ENCODE measurements around the gene TERT.
A peak's percentile ranks its signal among the peaks of the same experiment; 100 is the strongest.

TERT gene

DNA sequence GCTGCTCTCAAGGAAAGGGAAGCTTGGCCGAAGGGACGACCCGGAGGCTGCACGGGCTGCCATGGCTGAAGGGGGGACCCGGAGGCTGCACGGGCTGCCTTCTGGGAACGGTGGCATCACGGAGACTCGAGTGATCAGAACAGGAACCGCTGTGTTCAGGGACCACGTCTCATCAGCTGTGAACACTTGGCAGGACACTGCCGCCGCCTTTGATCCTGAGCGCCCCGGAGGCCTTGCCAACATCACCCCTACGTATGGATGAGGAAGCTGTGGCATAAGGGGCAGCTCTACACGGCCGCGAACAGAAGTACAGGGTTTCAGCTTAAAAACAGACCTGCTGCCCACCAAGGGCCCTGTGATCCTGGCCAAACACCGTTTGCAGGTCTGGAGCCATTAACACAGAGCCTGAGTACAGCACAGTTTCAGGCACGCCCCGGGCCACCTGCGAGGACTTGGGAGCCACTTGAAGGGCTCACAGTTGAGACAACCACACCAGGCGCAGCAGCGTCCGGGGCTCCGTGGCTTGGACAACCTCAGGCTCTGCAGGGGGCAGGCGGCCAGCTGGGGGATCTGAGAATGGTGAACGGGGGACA lies 23.9 kb upstream of the TERT start:
- DNase-seq (ENCODE audit: low spot score), result no peak

DNA sequence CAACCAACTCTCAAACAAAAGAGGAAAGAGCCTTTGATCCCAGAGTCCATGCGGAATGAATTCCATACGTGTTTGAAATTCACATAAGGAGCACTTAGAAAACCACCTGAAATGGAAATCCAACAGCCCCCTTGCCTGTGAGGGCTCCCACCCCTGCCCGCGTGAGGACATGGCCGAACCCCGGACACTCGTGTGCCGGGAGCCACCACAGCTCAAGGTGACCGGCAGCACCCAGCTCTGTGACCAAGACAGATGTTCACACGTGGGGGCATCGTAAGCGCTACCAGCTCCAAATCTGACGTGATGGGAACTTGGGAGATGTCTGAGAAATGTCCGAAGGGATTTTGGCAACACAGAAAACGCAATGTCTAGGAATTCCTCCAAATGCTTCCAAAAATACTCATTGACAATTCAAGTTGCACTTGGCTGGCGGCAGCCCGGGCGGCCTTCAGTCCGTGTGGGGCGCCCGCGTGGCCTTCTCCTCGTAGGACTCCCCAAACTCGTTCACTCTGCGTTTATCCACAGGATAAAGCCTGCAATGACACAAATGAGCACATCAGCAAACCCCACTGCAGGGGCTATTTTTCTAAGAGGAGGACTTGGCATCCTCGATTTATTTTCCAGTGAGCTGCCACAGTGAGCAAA lies 23.2 kb upstream of the TERT start:
- DNase-seq (ENCODE audit: low spot score), result no peak

DNA sequence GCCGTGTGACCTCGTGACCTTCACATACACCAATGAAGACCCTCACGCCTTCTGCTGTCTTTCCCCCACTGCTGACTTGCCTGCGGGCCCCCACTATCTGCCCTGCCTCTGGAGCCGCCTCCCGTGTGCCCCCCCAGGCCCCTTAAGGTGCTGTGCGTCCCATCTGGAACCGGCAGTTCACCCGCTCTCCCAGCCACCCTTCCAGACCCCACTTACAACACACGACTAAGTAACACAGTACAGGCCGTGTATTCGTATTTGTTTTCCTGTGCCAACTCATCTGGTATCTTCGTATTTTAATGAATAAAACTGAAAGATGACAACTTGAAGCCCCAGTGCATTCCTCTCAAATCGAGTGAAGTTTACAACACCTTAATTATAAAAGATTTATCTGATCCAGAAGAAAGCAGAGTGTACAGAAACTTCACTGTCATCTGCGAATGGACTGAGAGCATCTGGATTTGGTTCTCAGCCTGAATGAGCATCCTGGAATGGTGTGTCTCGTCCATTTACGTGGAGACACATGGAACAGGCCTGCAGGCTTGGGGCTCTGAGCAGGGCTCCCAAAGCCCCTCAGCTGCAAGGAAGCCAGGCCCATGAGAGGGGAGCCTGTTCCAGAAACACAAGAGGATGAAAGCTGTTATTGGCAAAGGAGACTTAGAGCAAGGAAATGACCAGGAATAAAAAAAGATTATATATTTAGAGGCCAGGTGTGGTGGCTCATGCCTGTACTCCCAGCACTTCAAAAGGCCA lies 21.9 kb upstream of the TERT start:
- DNase-seq (ENCODE audit: low spot score), result no peak

DNA sequence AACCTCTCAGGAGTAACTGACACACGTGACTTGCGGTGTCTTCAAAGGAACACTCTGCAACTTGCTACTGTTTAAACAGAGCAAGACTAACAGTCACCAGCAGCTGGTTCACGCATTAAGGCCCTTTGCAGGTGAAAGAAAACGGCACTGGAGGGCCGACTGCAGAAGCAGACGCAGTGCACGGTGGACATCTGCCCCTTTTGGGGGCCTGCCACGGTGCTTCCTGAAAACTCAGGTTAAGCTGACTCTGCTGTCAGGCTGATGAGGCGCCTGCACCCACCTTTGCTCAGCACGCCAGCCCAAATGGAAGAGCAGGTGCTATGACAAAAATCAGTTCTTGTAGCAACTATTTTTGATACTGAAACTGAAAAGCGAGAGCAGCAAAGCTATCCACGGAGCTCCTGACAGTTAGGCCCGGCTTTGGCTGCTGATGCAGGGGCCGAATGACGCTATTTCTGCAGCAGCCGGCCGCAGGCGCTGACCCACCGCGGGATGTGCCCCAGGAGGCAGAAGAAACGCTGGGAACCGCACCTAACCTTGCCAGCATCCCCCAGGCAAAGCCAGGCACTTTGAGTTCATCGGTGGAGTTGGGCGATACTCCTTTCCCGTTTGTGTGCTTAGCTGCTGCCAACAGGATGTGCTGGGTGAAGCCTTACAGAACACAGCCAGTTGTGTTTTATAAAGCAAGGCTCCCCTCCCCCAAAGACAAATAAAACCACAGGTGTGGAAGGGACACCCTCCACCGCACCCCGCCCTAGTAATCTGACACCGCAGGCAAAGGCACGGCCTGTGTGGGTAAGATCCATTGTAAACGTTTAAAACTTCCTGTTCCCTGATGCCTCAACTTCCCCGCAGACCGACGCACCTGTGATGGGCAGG lies 21.1 kb upstream of the TERT start:
- DNase-seq (ENCODE audit: low spot score), result peak; percentile 57

DNA sequence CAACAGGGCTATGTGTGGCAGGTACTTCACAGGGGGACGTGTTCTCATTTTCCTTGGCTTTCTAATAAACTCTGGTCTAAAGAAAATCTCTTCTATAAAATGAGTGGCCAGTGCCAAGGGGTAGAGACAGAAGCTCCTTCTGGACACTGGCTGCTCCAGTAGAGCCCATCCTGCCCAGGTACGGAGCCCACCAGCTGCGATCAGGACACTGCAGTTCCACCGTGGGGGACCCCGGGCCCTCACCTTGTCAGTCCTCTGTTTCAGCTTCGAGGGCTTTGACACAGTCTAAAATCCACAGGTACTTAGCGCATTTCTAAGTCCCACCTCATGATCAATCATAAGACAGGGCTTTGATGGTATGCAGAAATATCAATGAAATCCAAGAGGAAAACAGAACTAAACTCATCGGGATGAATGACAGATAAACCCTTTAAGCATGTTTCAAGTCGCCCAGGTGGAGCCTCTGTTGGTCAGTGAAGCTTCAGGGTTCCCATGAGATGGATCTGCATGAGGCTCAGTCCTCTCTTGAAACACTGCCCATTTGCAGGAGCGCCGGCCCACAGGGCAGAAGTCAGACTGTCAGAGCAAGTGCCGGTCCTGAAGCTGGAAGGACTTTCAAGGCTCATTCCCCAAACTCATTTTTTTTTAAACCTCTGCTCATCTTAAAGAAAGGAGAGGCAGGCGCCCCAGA lies 20.3 kb upstream of the TERT start:
- no peak for DNase-seq (ENCODE audit: low spot score)

DNA sequence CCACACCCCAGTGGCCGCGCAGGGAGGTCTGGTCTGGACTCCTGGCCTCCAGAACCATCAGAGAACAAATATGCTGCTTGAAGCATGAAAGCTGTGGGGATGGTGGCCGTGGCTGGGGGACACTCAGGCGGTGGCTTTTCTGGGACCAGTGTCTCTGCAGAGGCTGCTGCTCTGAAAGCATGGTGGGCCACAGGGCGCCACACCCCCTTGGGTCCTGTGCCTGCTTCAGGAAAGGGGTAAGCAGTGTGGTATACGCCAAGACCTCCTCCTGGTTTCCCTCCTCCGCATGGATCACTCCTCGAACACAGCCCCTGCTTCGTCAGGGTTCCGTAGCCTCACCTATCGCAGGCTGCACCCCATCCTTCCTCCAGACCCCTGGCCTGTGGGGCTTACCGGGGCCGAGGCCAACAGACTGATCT lies 19.7 kb upstream of the TERT start:
- no peak for DNase-seq (ENCODE audit: low spot score)

DNA sequence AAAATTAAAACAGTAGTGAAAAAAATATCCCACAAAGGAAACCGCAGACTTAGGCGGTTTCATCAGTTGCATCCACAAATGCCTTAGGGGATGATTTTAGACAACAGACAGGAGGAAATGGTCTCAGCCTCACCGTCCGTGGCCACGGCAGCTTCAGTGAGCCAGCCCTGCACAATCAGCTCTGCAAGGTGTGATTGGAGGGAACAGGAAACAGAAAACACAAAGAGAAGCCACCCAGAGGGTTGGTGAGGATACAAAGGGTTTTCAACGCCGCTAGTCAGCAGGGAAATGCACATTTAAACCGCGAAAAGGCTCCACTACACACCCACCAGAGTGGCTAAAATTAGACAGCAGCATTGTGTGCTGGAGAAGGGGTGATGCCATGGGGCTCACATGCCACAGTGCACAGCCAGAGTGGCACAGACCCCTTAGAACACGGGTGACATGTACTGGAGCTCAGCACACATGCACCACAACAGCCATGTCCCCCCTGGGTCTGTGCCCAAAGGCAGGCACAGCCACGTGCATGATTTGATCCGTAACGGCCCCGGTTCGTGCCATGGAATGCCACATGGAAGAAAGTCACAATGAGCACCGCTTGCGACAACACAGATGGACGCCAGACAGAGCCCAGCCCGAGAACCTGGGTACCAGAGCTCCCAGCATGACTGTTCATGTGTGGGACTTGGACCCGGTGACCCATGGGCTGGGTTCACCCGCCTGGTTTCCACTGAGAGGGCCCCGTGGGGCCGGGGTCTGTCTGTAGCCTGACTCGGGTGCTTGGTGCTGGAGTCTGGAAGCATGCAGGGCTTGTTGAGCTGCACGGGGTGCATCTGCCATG lies 18.3 kb upstream of the TERT start:
- DNase-seq (ENCODE audit: low spot score), result peak; percentile 52

DNA sequence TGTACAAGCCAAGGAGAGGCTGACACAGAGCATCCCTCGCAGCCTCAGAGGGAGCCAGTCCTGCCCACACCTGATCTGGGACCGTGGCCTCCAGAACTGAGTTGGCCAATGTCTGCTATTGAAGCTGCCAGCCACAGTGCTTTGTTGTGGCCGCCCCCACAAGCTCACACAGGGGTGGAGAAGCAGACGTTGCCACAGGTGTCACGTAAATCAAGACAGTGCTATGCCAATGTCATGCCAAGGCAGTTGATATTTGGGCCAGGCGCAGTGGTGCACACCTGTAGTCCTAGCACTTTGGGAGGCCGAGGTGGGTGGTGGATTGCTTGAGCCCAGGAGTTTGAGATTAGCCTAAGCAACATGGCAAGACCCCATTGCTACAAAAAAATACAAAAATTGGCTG lies 17.3 kb upstream of the TERT start:
- peak; percentile 31 for DNase-seq (ENCODE audit: low spot score)

DNA sequence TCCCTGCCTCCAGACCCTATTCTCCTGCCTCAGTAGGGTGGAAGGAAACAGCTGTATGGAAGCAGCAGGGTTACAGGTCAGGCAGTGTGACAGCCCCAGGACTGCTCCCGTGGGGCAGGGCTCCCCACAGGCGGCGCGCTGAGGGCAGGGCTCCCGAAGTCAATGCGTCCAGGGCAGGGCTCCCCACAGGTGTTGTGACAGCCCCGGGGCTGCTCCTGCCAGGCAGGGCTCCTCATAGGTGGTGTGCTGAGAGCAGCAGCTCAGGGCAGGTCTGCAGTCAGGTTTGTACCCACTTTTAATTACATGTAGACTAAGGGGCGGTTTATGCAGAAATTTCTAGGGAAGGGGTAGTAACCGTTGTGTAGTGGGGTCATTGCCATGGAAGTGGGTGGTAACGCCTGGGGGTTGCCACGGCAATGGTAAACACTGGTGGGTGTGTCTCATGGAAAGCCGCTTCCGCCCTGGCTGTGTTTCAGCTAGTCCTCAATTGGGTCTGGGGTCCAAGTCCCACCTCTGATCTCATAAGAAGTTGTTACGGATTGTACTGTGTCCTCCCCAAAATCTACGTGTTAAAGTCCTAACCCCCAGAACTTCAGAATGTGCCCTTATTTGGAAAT lies 16.7 kb upstream of the TERT start:
- no peak for DNase-seq (ENCODE audit: low spot score)

DNA sequence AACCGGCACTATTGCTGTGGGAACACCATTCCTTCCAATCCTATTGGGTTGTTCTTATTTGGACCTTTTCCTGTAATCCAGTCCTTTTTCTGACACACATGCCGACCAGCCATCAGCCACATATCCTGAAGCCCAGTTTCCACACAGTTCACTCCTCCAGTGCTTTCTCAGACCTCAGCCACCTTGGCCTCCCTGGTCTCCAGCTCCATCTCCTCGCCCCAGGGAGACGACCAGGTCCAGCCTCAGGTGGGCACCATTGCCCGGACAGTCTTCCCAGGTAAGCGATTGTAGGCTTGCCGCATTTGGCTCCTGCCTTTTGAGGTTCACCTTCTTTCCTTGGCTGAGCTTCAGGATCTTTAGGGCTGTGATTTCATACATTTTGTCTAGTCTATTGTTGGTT lies 15.2 kb upstream of the TERT start:
- DNase-seq (ENCODE audit: low spot score), result no peak

DNA sequence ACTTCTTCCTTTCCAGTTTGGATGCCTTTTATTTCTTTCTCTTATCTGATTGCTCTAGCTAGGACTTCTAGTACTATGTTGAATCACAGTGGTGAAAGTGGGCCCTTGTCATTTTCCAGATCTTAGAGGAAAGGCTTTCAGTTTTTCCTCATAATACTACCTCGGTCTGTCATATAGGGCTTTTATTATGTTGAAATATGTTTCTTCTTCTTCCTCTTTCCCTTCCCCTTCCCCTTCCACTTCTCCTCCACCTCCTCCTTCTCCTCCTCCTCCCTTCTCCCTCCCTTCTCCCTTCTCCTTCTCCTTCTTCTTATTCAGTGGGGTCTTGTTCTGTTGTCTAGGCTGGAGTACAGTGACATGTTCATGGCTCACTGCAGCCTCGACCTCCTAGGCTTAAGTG lies 9.2 kb upstream of the TERT start:
- DNase-seq (ENCODE audit: low spot score), result no peak

DNA sequence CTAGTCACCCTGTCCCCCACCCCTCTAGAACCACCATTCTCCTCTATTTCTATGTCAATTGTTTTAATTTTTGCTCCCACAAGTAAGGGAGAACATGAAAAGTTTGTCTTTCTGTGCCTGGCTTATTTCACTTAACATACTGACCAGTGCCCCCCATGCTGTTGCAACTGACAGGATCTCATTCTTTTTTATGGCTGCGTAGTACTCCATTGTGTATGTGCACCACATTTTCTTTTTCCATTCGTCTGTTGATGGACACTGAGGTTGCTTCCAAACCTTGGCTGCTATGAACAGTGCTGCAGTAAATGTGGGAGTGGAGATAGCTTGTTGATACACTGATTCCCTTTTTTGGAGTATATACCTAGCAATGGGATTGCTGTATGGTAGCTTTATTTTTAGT lies 7.4 kb upstream of the TERT start:
- DNase-seq (ENCODE audit: low spot score), result no peak

DNA sequence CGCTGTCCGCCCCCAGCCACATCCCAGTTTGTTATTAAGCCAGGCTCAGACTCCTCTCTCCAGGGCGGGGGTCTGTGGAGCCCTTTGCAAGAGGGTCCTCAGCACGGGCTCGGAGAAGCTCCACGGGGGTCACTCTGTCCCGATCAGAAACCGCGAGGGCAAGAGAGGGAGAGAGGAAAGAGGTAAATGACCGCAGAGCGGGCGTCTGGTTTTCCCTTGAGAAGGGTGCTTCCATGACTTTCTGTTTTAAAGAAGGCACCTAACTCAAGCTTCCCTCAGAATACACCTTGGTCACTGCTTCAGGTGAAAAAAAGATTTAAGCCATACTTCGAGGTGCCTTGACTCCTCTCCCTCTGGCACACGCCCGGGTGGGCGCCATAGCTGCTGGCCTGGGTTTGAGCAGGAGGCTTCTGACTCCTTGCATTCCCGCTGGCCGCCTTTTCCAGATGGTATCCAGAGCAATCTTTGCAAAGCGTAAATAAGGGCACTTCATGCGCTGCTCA lies 5.8 kb upstream of the TERT start:
- no peak for DNase-seq (ENCODE audit: low spot score)

DNA sequence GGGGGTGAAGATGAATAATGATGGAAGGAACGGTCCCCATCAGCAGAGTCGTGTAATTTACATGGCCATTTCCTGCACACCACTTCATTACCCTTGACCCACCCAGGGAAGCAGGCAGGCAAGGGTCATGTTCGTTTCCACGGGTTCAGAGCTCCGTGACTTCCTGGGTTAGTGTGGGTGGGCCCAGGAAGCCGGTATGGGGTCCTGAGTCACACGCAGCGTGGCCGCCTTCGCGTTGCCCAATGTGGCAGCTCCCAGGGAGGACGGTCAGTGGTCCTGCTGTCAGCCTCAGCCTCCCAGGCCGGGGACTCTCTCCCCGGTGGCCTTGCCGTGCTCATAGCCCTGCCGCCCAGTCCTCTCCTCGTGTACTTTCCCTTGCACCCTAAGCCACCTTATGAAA lies 5.1 kb upstream of the TERT start:
- DNase-seq (ENCODE audit: low spot score), result no peak

DNA sequence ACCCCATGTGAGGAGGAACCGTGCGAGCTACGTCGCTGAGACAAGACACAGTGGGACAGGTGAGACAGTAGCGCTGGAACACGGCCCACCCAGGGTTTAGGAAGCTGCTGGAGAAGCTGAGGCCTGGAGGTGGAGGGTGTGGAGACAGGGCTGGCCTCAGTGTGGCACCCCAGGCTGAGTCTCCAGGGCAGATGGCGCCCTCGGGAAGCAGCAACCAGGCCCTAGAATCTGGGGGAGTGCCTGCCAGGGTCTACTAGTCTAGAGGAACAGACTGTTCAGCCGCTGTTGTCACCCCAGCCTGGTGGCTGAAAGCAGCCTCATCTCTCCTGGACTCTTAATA lies 4.6 kb upstream of the TERT start:
- no peak for DNase-seq (ENCODE audit: low spot score)

DNA sequence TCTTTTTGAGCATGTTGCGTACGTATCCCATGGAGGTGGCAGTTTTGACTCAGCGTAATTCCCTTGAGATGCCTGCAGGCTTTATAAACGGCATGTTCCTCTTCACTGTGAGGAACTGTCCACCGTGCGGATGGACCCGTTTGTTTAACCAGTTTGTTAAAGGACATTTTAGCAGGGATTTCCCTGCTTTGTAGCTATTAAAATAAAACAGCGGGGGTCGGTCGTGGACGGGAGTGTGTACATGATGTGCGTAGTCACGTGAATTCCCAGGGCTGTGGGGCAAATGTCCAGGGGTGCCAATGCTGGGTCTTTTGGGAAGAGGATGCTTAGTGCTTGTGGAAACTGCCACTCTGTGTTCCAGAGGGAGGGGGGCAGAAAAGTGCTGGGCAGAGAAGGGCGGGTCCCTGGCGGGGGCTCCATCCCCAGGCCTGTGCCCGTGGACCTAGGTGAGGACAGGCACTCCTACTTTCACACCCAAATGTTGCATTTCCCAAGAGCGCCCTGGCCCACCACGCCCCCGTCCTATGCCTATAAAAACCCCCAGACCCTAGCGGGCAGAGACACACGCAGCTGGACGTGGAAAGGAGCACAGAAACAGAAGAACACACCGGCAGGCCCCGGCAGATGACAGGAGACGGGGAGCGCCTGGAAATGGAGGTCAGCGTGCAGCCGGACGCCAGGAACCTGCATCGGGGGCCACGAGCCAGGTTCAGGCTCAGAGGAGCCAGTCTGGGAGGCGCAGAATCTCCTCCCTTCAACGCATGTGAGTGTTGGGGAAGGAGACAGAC lies 4.0 kb upstream of the TERT start:
- no peak for DNase-seq (ENCODE audit: low spot score)

DNA sequence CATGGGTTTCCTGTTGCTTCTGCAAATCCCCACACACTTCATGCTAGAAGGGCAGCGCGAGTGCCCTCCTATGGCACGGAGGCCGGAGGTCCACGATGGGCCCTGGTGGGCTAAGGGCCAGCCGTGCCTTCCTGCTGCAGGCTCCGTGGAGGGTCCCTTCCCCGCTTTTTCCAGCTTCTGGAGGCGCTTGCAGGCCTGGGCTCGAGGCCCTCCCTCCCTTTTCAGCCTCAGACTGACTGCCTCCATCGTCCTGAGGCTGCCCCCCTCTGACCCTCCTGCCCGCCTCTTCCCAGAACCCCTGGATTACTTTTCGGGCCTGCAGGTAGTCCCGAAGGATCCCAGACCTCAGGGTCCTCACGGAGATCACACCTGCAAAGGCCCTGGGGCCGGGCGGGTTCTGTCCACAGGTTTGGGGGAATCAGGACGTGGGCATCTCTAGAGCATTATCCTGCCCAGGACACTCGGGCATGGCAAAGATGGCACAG lies 3.2 kb upstream of the TERT start:
- no peak for DNase-seq (ENCODE audit: low spot score)

DNA sequence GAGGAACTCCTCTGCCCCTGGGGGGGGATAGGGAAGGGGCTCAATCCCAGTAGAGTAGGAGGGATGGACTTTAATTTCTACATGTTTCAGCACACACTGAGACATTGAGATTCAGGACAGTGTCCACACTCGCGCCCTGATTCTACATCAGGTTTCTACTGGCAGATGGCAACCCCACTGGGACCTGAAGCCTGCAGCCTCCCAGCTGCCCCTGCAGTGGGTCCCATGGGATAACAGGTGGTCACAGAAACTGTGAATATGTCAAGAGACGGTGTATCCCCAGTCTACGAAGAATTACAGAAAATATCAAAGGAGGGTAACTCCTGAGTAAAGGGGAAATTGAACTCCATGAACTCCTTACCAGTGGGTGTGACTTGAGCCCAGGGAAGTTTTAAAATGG lies 2.4 kb upstream of the TERT start:
- DNase-seq (ENCODE audit: low spot score), result no peak

DNA sequence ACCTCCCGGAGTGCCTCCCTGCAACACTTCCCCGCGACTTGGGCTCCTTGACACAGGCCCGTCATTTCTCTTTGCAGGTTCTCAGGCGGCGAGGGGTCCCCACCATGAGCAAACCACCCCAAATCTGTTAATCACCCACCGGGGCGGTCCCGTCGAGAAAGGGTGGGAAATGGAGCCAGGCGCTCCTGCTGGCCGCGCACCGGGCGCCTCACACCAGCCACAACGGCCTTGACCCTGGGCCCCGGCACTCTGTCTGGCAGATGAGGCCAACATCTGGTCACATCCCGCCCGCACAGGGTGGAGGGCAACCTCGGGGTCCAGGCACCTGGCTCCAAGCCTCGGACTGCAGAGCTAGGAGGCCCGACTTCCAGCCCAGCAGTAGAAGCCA lies 776 bp upstream of the TERT start:
- DNase-seq (ENCODE audit: low spot score), result no peak

Measured in CD4-positive, alpha-beta T cell treated with Interleukin-15 for 4 hours (primary cell).